ENCODE results near the gene SCARB2. TPM values are rescaled to one million over a fixed set of nuclear protein-coding genes. Genes with fewer than 3 reads are reported as not detected.

The SCARB2 gene
- total RNA-seq, 1 experiment from 2014 or later: 51.3 TPM

GRCh38 chr4:76127754-76128153, 85.9 kb downstream of the SCARB2 start:
- BruUV-seq (replicated peaks): no TSS peak
- POLR2A ChIA-PET: no interaction called here
- no peak overlapping the region for H2AFZ ChIP-seq (ENCODE audit: low read depth, low read length, poor library complexity, severe bottlenecking)
- H3K4me3 ChIP-seq (replicated peaks in 1 of 2; ENCODE audit: low read depth in 1 of 2, low read length in 2 of 2): no peak overlapping the region
- no peak overlapping the region for H3K4me2 ChIP-seq (ENCODE audit: low read length)
- RAD21 ChIA-PET (ENCODE audit: low non-redundant PET in 1 of 2, low total read pairs in 2 of 2, uncharacterized antibody in 2 of 2, unreplicated experiment in 2 of 2): no interaction called here
- no peaks in the 10 kb centered on the region for H3K4me1 ChIP-seq (ENCODE audit: control insufficient read depth in 1 of 2, insufficient read depth in 2 of 2, low read length in 2 of 2)
- TF ChIP-seq CEBPB (IDR thresholded peaks at IDR 0.05; ENCODE audit: low read depth) (no peak), ZFX (IDR thresholded peaks at IDR 0.05) (no peak), MAX (IDR thresholded peaks at IDR 0.05) (no peak), FOSL1 (IDR thresholded peaks at IDR 0.05; ENCODE audit: low read depth) (no peak), POLR2A (IDR thresholded peaks at IDR 0.05; ENCODE audit: borderline replicate concordance, extremely low read depth, insufficient read depth, insufficient read length) (no peak), RAD21 (IDR thresholded peaks at IDR 0.05; ENCODE audit: low read depth) (no peak), SRF (IDR thresholded peaks at IDR 0.05; ENCODE audit: low read depth) (no peak), CBX3 (IDR thresholded peaks at IDR 0.05; ENCODE audit: low read depth) (no peak), REST (IDR thresholded peaks at IDR 0.05; ENCODE audit: low read depth) (no peak), JUND (IDR thresholded peaks at IDR 0.05) (no peak), TCF7L2 (IDR thresholded peaks at IDR 0.05; ENCODE audit: borderline replicate concordance, extremely low read depth, insufficient read depth, insufficient read length) (no peak), EZH2phosphoT487 (IDR thresholded peaks at IDR 0.05; ENCODE audit: borderline replicate concordance) (no peak)
- H3K27me3 ChIP-seq (ENCODE audit: insufficient read depth, low read length): no peaks in the 10 kb centered on the region
- peaks cover 62% of the 10 kb centered on the region for H3K79me2 ChIP-seq (ENCODE audit: insufficient read depth, low read length)
- CTCF ChIA-PET: interaction anchor here (1.2 kb wide), 1 partner anchor 52 kb away, joined by 3 read pairs; no protein-coding TSS in a partner anchor
- DNase-seq (ENCODE audit: low read depth, low spot score): no peak
- no peak overlapping the region for H3K27ac ChIP-seq (ENCODE audit: low read depth, low read length)
- no peaks in the 10 kb centered on the region for H3K9me3 ChIP-seq (ENCODE audit: control insufficient read depth in 1 of 2, insufficient read depth in 1 of 2, low read depth in 1 of 2, low read length in 2 of 2)
- H3K9me2 ChIP-seq (ENCODE audit: insufficient read depth): no peaks in the 10 kb centered on the region
- intact Hi-C loops (cut with micrococcal nuclease): no loop called here
- H4K20me1 ChIP-seq (ENCODE audit: insufficient read depth): 0 out of 2 replicates have a peak, but pooled peaks cover 5% of the 10 kb centered on the region
- H3K9ac ChIP-seq (ENCODE audit: low read length): no peak overlapping the region
- H3K36me3 ChIP-seq (ENCODE audit: control insufficient read depth in 1 of 2, insufficient read depth in 2 of 2, low read length in 2 of 2): peaks cover 33 to 40% of the 10 kb centered on the region in 2 experiments
- no peak for ATAC-seq

Measured in HCT116 (cell line).